Anterior cingulate cortex (tissue), 58 donors: ENCODE results near the gene NGEF.

Experiments used
- DNase-seq, 58 donors: peaks; one replicate each; lab custom pipeline; 2025; lab: John Stamatoyannopoulos, UW

The NGEF gene

GRCh38 chr2:232976176-232976575 is 36.9 kb downstream of the NGEF start:
- DNase-seq, result no peak

GRCh38 chr2:232974396-232974795 is 38.7 kb downstream of the NGEF start:
- DNase-seq, result no peak

- DNase-seq, result no peak
These were observed 39.3 kb downstream of the NGEF start for GRCh38 chr2:232973796-232974195.

GRCh38 chr2:232973011-232973735 is 39.9 kb downstream of the NGEF start:
- no peak for DNase-seq

- DNase-seq, result no peak
These were observed 41.3 kb downstream of the NGEF start for GRCh38 chr2:232971744-232972143.

GRCh38 chr2:232970051-232970450 is 43.0 kb downstream of the NGEF start:
- DNase-seq, result no peak

- DNase-seq, result no peak
These were observed 45.6 kb downstream of the NGEF start for GRCh38 chr2:232967474-232967873.

GRCh38 chr2:232966122-232966521 is 46.9 kb downstream of the NGEF start:
- no peak for DNase-seq

- DNase-seq, result no peak
These were observed 49.1 kb downstream of the NGEF start for GRCh38 chr2:232963913-232964312.

GRCh38 chr2:232960862-232961261 is 52.2 kb downstream of the NGEF start:
- DNase-seq, result no peak

GRCh38 chr2:232959139-232959538 is 53.9 kb downstream of the NGEF start:
- no peak for DNase-seq

- no peak for DNase-seq
These were observed 55.4 kb downstream of the NGEF start for GRCh38 chr2:232957657-232958090.

- no peak for DNase-seq
These were observed 57.2 kb downstream of the NGEF start for GRCh38 chr2:232955856-232956255.

GRCh38 chr2:232954691-232955090 is 58.4 kb downstream of the NGEF start:
- DNase-seq, result no peak

GRCh38 chr2:232951891-232952290 is 61.2 kb downstream of the NGEF start:
- DNase-seq, result no peak

GRCh38 chr2:232951181-232951580 is 61.9 kb downstream of the NGEF start:
- DNase-seq, result no peak

- DNase-seq, result no peak
These were observed 62.3 kb downstream of the NGEF start for GRCh38 chr2:232950751-232951150.

- DNase-seq, result no peak
These were observed 64.0 kb downstream of the NGEF start for GRCh38 chr2:232949016-232949415.

- DNase-seq, result no peak
These were observed 70.2 kb downstream of the NGEF start for GRCh38 chr2:232942831-232943230.

- DNase-seq, result no peak
These were observed 71.0 kb downstream of the NGEF start for GRCh38 chr2:232941912-232942594.

- DNase-seq, result no peak
These were observed 71.7 kb downstream of the NGEF start for GRCh38 chr2:232941400-232941799.

- no peak for DNase-seq
These were observed 72.3 kb downstream of the NGEF start for GRCh38 chr2:232940724-232941123.
